Myocyte (in vitro differentiated cells): Measurements from ENCODE around the gene SUCNR1. TPM values are rescaled to one million over a fixed set of nuclear protein-coding genes. Genes with fewer than 3 reads are reported as not detected.
"Not testable (repeated sequence)": the region's sequence is repeated elsewhere in the genome, so short reads cannot be mapped to it uniquely, and the experiment has no call there.

Experiments
- DNase-seq: peaks from one replicate; pipeline ENCODE4 v3.0.0-alpha.2; 2012; ENCODE audit warnings: low read depth
- total RNA-seq: library from RNA; depleted of rRNA; stranded (reverse); fragments of >200 nt; gene quantifications from 2 replicates; pipeline ENCODE4 v1.2.3, GENCODE V29; 2014

SUCNR1 gene
- total RNA-seq, 1 donor from 2014 or later, result not detected

DNA sequence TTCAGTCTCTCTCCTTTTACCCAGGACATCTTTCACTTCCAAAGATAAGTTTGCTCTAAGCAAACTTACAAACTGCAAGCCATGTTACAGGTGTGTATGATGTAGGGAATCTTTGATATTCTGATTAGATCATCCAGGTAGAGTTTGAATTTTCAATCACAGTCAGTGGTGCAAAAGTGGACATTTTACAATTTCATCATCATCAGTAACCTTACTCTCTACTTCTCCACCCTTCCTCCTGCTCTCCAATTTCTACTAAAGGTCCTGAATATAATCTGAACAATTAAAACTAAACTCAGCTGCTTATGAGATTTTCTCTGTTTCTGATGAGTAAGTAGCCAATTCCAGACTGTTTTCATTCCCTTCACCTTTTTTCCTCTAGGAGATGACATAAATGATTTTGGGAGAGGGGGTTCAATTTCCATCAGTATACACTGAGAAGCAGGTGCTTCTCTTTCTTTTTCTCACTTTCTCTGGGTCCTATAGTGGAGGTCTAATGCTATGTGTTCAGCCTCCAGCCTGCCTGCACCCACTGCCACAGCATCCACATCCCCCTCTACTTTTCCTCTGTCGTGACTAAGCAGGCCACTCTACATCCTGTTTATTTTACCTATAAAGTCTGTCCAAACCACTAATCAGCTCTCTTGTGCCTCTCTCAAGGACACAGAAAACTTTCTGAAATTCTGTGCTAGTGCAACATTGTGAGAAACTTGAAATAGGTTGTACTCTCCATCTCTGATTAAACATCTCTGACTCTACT is 27.6 kb downstream of the SUCNR1 start:
- no peak for DNase-seq

DNA sequence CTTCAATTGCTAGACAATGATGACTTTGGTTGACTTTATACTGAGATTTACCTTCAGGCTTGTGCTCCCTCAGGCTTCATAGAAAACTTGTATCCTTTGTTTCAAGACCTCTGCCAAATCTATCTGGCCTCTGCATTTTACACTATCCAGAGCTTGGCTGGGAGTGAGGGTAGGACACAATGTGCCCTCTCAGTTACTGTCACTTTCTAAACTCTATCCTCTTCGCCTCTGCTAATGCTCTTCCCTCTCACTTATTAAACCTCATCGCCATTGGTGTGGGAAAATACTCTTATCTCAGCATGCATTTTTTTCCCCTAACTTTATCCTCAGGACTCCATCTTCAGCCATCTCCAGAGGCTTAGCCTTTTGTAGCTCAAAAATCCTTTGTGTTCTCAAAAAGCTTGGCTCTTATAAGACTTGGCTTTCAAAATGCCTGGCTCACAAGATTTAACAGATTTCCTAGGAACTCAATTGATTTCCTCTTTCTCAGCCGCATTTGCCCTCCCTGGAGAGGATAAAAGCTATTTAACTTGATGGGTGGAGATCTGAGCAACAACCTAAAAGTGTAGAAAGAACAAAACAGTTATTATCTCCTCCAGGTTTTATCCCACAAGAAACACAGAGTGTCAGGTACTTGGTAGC is 28.3 kb downstream of the SUCNR1 start:
- no peak for DNase-seq

DNA sequence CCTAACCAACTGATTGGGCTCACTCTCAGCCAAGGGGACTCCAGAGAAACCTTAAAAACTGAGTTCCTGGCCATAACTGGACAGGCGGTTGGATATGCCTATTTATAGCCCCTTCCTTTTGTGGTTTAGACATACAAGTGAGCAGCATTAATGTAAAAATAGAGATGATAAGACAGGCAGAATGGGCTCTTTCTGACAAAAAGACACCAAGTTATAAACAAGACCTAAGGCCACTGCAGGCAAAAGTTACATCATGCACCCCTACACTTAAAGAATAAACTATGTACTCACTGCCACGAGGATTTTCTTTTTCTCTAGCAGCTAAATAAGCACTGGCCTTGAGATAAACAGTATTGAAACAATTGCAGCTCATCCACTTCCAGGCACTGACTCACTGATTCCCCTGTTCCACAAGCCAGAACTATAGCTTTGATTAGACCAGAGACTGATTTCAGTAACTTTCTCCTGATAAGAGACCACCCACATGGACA is 30.1 kb downstream of the SUCNR1 start:
- peak; percentile 62 for DNase-seq

- DNase-seq, result no peak
Measured at GRCh38 chr3:151905647-151906046, 32.2 kb downstream of the SUCNR1 start.

GRCh38 chr3:151906751-151907150 is 33.3 kb downstream of the SUCNR1 start:
- DNase-seq, result no peak

DNA sequence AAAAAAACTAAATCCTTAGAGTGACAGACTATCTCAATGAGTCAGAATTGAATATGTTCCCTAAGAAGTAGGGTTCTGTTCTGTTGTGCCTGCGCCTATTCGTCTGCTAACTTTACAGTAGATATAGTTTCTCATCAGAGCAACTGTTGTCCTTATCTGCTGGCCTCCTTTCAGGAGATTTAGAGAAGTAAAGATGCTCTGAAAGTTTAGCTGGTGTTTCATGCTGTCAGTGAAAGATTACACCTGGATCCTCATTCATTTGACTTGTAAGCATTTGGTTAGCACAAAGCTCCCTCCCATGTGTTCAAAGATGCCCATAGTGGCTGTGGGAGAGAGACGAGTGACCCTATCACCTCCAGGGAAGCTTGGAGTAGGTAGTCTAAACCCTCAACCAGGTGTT is 35.0 kb downstream of the SUCNR1 start:
- no peak for DNase-seq

DNA sequence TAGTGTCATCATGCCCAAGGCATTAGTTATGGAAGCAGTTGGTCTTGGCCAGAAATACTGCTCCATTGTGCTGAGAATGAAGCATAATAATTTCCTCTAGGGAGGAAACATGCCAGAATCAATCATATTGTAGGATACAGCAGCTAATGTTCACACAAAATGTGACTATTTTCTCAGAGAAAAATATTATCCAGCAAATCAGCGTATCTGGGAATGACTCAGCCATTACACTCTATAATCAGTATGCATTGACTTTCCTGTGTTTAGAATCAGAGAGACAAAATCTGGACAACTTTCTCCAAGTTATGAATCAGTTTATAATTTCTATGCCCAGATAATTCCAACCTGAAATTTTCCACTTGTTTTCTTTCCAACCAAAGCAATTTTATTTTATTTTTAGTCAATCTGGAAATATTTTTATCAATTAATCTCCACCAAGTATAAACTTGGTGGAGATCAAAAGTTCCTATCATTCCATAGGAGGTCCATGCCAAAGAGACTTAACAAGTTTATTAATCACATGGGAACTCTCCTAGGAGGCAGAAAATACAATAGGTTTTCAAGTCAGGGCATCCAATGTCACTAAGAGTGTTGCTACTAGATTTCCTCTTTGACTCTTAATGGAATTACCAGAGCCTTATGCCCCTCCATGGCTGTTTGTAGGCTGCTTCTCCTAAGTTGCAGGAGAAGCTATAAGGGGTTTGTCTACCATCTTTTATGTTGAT is 36.4 kb downstream of the SUCNR1 start:
- DNase-seq, result no peak

- DNase-seq, result no peak
Measured at GRCh38 chr3:151911462-151911861, 38.0 kb downstream of the SUCNR1 start.

DNA sequence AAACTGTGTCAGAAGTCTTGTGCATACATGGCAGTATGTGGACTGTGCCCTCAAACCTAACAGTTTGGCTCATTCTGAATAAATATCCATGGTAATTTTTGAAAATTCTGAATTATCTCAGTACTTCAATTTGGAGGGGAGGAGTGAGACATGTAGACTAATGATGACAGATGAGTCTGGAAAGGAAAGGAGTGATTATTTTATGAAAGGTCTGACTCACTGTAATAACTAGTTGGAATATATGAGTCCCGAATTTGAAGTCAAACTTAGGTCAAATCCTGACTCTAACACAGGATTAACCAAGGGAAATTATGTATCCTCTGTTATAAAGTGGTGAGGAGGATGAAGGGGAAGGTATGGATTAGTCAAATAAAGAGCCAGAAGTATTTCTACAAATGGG is 38.6 kb downstream of the SUCNR1 start:
- DNase-seq, result no peak

DNA sequence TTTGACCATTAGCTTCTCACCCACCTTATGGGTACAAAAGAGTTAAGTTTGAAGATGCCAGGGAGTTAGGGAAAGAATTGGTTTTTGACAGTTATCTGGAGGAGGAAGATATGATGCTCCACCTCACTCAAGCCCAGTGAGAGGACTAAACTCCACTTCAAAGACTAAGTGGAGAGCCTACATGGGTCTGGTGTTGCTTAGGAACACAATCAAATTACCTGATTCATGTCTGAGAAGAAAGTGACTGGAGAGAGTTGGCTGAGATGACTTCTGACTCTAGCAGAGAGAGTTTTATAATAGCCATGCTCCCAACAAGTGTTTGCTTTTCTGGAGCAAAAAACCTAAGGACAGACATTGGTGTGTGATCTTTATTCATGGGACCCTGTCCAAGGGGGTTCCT is 43.3 kb downstream of the SUCNR1 start:
- DNase-seq, result no peak

GRCh38 chr3:151918253-151919029 is 45.0 kb downstream of the SUCNR1 start:
- peak; percentile 58 for DNase-seq

DNA sequence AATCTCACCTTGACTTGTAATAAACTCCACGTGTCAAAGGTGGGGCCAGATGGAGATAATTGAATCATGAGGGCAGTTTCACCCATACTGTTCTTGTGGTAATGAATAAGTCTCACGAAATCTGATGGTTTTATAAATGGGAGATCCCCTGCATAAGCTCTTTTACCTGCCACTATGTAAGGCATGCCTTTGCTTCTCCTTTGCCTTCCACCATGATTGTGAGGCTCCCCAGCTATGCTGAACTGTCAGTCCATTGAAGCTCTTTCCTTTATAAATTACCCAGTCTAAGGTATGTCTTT is 45.5 kb downstream of the SUCNR1 start:
- DNase-seq, result no peak

- no peak for DNase-seq
Measured at GRCh38 chr3:151919446-151919845, 46.0 kb downstream of the SUCNR1 start.

- peak; percentile 17 for DNase-seq
Measured at GRCh38 chr3:151923901-151924300, 50.5 kb downstream of the SUCNR1 start.

- DNase-seq, result no peak
Measured at GRCh38 chr3:151924753-151925152, 51.3 kb downstream of the SUCNR1 start.

- peak; percentile 36 for DNase-seq
Measured at GRCh38 chr3:151925419-151925818, 52.0 kb downstream of the SUCNR1 start.

DNA sequence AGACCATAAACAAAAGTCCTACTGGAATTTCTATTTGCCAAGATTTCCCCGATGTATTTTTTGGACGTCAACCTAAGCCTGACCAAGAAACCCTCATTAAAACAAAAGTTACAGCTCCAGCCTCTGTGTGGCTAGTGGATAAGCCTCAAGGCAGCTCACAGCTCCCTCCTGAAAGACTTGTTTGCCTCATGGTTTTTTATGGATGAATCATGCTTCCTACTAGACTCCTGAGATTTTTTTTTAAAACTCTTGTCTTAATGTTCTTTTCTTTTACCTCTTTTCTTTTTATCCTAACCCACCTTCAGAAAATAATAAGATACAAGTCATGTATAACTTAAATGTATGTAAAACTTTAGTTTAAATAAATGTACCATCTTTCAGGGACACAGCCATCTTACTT is 52.4 kb downstream of the SUCNR1 start:
- DNase-seq, result peak; percentile 62

- DNase-seq, result peak; percentile 40
Measured at GRCh38 chr3:151926956-151927355, 53.5 kb downstream of the SUCNR1 start.

DNA sequence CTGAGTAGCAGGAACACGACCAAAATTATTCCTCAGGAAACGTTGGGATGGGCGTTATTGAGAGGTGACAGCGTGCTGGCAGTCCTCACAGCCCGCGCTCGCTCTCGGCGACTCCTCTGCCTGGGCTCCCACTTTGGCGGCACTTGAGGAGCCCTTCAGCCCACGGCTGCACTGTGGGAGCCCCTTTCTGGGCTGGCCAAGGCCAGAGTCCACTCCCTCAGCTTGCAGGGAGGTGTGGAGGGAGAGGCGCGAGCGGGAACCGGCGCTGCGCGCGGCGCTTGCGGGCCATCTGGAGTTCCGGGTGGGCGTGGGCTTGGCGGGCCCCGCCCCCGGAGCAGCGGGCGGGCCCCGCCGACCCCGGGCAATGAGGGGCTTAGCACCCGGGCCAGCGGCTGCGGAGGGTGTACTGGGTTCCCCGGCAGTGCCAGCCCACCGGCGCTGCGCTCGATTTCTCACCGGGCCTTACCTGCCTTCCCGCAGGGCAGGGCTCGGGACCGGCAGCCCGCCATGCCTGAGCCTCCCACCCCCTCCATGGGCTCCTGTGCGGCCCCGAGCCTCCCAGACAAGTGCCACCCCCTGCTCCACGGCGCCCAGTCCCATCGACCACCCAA is 54.6 kb downstream of the SUCNR1 start:
- not testable (repeated sequence) for DNase-seq

- DNase-seq, result no peak
Measured at GRCh38 chr3:151931171-151931570, 57.7 kb downstream of the SUCNR1 start.

- no peak for DNase-seq
Measured at GRCh38 chr3:151933234-151933853, 59.9 kb downstream of the SUCNR1 start.
